HG02943 (cell line): ENCODE results near the gene TEAD3.

ENCODE experiments used
- ATAC-seq: cut with Tn5 transposase; IDR thresholded peaks from one replicate; pipeline ENCODE4 v1.9.1; 2021; ENCODE audit warnings: mild to moderate bottlenecking, low read depth, moderate library complexity; ENCODE audit not compliant: unreplicated experiment

Gene TEAD3

DNA sequence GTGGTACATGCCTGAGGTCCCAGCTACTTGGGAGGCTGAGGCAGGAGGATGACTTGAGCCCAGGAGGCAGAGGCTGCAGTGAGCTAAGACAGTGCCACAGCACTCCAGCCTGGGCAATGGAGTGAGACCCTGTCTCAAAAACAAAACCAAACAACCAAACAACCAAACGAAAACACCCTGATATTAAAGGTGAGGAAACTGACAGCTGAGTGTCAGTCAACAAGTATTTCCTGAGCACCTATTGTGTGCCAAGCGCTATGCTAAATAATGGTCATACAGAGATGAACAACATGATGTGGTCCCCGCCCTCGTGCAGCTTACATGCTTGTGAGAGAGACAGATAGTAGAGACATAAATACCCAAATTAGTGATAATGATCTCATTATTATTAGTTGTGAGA lies 17.7 kb upstream of the TEAD3 start:
- ATAC-seq = no peak

DNA sequence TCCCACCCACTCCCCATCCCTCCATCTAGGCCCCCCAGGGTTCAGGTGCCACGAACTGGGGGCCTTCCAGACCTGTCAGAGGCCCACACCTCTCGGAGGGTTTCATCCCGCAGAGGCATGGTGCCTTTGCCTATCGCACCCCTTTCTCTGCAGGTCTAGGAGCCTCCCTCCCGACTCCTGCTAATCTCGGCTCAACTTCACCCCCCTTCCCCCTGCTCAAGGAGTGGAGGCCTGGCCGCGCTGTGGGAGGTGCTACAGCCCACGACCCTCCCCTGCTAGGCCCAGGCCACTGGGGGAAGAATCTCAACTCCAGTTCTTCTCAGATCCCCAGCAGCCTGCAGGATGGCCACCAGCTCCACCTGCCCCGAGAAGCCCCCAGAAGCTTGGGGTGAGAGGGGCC lies 15.9 kb upstream of the TEAD3 start, which contains the start of gene TULP1:
TULP1 (minus strand) TSS at position 157 of the 400 bp plus-strand sequence; CDS start at position 119, 38 bp downstream.
- no peak for ATAC-seq

DNA sequence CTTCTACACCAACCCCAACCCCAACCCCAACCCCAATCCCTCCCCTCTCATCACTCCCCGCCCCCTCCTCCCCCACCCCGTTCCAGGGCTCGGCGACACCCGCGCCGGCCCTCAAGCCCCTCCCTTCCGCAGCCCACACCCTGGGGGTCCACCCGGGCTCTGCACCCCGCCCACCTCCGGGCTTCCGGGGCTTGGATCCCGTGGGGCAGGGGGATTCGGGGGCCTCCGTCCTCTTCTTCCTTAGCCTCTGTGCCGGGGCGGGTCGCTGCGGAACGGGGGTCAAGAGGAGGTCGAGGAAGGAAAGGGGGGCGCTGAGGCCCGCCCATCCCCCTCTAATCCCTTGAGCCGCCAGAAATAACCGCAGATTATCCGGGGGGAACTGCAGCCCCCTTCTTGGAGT lies 15.1 kb upstream of the TEAD3 start:
- ATAC-seq = no peak

DNA sequence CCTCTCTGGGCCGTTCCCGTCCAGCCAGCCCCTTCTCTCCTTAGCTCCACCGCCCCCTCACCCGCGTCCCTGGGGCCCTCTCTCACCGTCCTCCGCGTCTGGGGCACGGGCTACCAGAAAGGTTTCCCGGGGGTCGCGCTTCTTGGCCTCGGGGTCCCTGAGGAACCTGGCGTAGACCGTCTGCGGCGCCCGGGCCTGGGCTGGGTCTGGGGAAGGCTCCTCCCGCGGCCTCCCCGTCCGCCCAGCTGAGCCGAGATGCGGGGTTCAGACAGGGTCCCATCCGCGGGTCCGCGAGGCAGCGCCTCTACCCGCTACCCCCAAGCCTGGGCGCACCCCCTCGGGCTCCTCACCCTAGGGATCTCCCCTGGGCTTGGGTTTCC lies 14.7 kb upstream of the TEAD3 start:
- no peak for ATAC-seq

DNA sequence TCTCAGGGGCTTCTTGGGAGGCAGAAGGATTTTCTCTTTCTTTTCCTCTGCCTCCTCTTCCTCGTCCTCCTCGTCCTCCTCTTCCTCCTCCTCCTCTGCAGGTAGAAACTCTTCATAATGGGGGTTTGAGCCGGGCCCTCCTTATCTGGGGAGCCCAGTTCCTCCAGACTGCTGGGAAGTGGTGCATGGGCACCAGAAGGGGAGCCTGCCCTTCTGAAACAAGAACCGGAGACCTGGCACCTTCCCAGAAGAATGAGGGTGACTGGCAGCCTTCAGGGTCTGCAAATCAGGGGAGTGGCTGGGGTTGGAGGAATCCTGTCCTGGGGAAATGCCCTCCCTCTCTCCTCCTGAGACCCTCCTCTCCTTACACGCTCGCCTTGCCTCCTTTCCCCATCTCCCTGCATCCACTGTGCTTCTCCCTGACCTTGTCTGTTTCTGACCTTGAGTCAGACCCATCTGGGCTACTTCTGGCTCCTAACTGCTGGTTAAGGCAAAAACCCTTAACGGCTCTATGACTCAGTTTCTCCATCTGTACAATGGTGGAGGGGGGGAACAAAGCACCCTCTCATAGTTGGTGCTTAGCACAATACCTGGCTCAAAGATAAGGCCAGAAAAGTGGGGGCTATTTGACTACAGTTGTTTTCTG lies 14.2 kb upstream of the TEAD3 start:
- ATAC-seq = no peak

DNA sequence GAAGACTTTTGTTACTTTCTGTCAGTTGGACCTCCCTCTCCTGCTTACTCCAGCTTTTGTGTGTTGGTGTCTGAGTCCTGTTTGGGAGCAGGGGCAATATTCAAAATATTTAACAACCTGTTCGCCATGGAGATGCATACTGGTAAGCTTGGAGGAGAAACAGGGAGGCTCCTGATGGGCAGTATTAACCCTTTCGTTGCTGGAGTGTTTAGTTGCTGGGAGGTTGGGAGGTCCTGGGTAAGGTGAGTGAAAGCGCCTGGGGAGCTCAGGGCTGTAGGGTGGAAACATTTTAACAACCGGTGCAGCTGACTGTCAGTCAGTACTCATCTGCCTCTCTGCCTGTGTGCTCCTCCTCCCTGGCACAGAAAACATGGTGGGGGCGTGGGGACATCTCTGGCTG lies 11.7 kb upstream of the TEAD3 start:
- no peak for ATAC-seq

DNA sequence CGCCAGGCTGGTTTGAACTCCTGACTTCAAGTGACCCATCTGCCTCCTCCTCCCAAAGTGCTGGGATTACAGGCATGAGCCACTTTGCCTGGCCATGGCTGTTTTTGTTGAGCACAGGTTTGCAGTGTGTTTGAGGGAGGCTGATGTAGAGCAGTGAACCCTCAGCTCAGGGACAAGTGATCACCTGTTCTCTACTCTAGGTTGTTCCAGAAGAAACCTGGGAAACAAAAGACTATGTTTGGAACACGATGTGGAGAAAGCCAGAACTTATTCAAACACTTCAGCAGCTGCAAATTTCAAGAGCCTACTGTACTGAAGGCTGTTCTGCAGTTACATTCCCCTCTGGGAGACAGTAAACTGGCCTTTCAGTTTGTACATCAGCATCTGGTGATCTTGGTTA lies 11.1 kb upstream of the TEAD3 start:
- ATAC-seq = no peak

DNA sequence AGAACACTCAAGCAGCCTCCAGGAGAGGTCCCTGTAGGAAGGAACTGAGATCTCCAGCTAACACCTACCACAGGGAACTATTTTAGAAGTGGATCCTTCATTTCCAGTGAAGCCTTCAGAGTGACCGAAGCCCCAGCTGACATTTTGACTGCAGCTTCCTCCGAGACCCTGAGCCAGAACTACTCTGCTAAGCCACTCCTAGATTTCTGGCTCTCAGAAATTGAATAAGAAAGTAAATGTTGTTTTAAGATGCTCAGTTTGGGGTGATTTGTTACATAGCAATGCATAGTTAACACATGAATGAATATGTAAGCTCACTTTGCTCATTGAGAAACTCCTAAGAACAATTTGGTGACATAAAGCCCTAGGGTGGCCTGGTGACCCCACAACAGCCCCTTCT lies 10.3 kb upstream of the TEAD3 start:
- no peak for ATAC-seq

DNA sequence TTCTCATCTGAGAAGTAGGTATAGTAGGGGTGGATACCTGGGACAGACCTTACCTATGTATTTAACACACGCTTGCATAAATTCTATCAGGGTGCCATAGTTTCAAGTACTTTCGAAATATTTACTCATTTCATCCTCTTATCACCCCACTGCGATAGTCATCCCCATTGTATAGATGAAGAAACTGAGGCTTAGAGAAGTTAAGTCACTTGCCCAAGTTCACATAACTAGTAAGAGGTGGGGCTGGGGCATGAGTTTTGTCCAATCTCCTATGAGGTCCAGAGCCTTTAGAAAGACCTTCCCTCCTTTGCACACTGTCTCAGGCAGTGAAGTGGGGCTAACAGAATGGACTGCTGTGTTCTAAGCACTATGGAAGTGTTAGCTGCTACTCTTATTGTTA lies 9.7 kb upstream of the TEAD3 start:
- ATAC-seq = no peak

DNA sequence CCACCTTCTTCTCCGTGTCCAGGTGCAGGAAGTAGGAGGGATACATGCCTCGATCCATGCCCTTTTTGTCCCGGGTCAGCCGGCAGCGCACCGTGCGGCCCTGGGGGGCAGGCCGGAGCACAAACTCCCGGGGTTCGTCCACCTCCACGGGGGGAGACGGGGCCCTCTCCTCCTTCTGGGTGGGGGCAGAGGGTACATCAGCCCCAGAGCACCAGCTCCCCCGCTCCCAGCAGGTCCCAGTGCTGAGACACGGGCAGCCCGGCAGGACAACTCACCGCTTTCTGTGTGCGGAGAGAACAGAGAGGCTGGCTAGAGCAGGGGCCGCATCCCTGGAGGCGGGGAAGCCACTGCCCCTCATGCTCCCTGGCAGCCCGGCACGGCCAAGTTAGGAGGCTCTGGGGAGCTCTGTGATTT lies 9.1 kb upstream of the TEAD3 start:
- no peak for ATAC-seq

DNA sequence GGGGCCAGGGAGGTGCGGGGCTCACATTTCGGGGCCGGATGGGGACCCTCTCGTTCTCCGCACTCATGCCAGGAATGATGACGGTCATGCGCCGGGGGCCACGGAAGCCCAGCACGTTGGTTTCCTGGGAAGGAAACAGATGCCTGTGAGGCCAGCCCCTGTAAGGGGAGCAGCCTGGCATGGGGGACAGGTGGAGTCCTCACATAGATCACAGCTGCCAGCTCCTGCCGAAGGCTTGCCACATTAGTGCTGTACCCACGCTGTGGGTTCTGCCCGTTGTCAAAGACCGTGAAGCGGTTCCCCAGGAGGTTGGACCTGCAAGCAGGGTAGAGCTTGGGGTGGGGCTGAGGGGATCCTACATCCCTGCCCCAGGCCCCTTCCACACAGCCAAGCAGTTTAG lies 6.7 kb upstream of the TEAD3 start:
- no peak for ATAC-seq

DNA sequence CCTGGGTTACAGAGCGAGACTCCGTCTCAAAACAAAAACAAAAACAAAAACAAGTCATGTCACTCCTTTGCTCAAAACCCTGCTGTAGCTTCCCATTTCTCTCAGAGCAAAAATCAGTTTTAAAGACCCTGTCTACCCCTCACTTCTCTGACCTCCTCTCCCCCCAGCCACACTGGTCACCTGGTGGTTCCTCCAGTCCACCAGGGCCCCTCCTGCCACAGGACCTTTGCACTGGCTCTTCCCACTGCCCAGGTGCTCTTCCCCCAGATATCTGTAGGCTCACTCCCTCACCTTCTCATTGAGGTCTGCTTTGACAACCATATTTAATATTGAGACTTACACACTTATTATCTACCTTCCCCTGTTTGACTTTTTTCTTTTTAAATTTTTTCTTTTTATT lies 4.9 kb upstream of the TEAD3 start:
- ATAC-seq = no peak

DNA sequence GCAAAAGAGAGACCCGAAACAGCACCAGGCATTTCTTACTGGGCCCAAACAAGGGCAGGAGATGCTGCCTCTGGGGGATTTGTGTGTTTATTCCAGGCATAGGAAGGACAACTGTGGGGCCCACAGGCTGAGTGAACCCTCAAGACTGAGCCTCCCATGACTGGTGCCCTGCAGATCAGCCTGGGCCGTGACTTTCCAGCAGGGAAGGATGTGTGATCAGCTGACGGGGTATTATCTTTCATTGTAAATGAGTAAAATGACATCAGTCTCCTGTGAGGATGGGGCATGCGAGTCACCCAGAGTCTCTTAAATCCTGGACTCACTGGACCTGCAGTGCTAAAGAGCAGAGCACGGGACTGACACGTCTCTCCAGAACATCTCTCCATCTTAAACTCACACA lies 3.9 kb upstream of the TEAD3 start:
- ATAC-seq = no peak

DNA sequence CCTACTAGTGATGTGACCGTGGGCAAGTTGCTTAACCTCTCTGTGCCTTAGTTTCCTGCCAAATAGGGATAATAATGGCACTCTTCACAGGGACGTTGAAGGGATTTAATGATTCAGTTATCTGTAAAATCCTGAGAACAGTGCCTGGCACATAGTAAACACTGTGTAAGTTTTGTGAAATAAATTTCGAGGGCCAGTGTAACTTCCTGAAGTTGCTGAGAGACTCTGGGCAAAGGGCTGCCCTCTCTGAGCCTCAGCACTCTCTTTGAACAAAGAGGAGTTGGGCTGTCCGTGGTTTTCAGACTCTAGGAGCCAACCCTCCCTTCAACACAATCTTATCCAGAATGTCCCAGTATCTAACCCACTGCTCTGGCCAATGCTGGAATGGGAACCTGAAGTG lies 2.5 kb upstream of the TEAD3 start:
- ATAC-seq = no peak

DNA sequence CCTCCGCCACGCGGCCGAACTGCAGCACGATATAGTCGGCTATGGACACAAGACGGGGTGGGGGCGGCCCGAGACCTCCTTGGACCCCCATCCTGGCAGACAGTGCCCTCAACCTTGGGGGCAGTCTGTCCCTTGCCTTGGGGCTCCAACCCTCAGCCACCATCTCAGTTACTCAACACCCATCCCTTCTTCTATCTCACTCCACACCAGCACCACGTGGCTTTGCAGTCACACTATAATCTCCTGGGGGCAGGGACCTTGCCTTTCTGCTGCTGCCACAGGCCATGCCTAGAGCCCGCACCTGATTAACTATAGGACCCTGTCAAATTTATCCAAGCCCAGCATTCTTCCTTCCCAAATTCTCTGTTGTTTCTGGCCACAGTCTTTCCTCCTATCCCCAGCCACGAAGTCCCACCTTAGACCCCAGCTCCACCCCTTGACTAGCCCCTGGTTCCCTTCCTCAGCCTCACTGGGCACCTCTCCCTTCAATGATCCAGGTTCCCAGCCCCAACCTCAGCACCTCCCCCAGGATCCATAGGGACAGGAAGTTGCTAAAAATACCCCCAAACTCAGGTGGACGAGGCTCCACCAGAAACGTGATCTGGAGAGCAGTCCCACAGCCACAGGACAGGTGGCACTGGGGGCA lies 1.7 kb upstream of the TEAD3 start:
- ATAC-seq = no peak

DNA sequence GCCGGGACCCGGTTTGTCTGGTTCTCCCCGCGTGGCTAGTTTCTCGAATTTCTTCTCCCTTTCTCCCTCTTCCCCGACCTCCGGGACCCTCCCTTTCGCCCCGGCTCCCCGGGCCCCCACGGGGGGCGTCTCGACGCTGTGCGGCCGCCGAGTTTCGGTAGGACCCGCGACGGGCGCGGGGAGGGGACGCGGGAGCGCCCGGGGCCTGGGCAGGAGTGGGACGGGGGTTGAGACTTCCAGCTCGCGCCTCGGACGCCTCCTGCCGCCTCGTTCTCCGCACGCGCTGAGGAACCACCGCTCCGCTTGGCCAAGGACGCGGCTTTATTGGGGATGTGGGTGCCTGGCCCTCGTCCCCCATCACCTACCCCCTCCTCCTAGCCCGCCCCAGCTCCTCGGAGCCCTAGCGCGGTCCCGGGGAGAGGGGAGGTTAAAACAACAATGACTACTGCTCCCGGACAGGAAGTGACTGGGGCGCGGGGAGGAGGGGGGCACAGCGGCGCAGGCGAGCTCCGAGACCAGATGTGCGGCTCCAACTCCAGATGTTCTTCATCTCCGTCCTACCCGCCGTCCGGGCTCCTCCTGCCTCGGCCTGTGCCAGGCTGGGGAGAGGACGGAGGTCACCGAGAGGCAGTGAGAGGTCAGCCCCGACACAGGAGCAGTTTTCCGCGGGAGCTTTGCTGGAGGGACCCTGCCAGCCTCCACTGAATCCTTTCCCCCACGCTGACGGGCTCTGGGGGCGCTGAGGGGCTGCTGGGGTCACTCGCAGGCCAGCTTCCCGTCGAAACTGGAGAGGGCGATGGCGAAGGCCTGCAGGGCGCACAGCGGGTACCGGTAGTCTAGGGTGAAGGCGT lies 917 bp upstream of the TEAD3 start:
- no peak for ATAC-seq

DNA sequence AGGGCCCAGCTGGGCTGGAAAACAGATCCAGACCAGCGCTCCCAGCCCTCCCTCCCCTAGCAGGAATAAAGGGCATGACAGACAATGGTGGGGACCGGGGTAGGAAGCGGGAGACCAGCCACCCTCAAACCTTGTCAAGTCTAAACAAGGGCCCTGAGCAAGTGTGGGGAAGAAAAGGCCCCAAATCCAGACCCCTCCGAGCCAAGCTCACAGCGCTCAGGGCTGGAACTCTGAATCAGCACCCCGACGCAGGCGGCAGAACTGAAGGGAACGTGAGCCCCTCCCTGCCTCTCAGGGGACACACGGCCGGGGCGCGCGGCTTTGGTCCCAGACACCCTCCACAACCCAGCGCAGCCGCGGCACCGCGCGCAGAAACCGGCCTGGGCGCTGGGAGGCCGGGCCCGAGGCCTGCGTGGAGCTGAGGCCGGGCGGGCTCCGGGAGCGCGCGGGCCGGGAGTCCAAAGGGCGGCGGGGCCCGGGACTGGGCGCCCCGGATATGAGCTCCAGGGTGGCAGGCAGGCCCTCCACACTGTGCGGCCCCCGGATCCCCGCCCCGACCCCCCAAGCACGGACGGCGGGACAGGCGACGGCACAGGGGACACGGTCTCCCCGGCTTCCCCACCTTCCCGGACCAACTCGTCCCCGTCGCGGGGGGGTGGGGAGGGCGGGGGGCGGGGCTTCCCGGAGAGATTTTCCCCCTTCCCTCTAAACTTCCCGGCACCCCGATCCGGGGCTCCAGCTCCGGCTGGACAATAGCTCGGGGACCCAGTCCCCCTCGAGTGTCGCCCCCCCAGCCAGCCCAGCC lies 641 bp downstream of the TEAD3 start:
- ATAC-seq = no peak

DNA sequence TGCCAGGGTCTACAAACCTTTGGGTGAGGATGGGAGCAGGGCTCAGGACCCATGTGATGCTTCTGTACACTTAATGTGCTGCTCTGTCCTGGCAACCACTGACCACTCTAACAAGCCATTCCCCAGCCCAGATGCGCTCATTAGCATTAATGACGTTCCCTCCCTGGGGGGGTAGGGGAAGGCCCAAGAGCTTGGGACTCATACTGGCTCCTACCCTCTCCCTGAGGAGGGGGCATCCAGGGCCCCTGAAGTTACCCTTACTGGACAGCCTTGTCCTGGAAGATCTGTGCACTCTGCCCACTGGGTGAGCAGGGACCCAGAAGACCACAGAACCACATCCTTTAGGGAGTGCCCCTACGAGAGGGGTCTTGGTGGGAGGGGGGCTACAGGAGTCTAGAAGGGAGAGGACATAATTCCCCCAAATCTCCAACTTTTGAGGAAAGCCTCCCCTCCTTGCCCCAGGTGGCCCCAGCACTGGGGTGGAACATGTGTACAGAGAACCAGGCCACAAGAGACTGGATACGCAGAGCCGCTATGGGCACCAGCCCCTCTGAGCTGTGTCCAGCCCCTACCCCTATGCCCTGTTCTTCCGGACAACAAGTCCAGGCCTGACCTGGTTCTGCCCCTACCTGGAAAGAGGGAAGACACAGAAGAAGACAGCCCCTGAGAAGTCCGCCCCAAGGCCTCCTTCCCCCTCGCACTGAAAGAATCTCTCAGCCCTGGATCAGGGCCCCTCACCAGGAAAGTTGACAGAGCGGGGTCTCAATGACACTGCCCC lies 1.4 kb downstream of the TEAD3 start:
- no peak for ATAC-seq

DNA sequence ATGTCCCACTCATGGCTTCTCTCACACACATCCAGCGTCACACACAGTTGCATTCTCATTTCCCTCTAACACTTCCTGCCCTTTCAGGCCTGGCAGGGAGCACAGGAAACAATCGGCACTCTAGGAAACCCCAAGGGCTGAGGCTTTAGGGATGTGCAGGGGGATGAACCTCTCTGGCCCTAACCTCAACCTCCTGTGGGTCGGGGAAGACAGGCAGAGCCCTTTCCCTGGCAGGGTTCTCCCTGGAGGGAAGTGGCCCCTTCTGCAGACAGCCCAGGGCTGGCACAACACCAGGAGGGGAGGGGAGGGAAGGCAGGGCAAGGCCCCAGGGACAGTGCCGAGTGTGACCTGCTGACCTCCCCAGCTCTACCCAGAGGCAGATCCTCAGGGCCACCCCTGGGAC lies 2.7 kb downstream of the TEAD3 start:
- ATAC-seq = no peak

DNA sequence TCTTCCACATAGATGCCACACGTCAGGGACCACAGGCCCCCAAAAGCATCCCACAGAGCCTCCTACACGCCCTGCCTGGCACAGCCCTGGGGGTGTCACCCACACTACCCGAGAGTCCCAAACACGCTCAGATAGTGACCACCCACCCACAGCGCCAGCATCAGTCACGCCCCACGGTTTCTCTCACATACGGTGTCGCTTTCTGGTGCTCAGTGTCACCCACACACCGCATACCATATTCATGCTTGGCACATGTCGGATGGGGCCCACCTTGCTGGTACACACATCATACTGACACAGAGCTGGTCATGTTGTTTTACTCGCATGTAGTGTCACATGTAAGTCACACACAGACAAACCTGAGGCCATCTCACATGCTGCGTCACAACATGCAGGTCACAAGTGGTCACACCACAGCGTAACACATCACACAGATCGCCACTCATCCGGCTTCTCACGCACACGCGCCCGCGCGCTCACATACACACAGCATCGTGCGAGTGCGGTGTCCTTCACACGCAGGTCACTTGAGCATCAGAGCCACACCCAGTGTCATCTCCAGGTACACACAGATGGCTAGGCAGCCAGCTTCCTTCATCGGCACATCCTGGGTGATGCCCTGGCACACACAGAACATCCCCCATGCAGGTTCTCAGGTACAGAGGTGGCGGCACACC lies 3.4 kb downstream of the TEAD3 start:
- no peak for ATAC-seq
